Amniotic stem cell (primary cell): ENCODE data around the gene UPF2.
"Not testable (repeated sequence)": the region's sequence is repeated elsewhere in the genome, so short reads cannot be mapped to it uniquely, and the experiment has no call there.

ENCODE experiments used
- DNase-seq: peaks from one replicate; lab custom pipeline; 2025; lab: John Stamatoyannopoulos, UW

Gene UPF2, protein sequence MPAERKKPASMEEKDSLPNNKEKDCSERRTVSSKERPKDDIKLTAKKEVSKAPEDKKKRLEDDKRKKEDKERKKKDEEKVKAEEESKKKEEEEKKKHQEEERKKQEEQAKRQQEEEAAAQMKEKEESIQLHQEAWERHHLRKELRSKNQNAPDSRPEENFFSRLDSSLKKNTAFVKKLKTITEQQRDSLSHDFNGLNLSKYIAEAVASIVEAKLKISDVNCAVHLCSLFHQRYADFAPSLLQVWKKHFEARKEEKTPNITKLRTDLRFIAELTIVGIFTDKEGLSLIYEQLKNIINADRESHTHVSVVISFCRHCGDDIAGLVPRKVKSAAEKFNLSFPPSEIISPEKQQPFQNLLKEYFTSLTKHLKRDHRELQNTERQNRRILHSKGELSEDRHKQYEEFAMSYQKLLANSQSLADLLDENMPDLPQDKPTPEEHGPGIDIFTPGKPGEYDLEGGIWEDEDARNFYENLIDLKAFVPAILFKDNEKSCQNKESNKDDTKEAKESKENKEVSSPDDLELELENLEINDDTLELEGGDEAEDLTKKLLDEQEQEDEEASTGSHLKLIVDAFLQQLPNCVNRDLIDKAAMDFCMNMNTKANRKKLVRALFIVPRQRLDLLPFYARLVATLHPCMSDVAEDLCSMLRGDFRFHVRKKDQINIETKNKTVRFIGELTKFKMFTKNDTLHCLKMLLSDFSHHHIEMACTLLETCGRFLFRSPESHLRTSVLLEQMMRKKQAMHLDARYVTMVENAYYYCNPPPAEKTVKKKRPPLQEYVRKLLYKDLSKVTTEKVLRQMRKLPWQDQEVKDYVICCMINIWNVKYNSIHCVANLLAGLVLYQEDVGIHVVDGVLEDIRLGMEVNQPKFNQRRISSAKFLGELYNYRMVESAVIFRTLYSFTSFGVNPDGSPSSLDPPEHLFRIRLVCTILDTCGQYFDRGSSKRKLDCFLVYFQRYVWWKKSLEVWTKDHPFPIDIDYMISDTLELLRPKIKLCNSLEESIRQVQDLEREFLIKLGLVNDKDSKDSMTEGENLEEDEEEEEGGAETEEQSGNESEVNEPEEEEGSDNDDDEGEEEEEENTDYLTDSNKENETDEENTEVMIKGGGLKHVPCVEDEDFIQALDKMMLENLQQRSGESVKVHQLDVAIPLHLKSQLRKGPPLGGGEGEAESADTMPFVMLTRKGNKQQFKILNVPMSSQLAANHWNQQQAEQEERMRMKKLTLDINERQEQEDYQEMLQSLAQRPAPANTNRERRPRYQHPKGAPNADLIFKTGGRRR

DNA sequence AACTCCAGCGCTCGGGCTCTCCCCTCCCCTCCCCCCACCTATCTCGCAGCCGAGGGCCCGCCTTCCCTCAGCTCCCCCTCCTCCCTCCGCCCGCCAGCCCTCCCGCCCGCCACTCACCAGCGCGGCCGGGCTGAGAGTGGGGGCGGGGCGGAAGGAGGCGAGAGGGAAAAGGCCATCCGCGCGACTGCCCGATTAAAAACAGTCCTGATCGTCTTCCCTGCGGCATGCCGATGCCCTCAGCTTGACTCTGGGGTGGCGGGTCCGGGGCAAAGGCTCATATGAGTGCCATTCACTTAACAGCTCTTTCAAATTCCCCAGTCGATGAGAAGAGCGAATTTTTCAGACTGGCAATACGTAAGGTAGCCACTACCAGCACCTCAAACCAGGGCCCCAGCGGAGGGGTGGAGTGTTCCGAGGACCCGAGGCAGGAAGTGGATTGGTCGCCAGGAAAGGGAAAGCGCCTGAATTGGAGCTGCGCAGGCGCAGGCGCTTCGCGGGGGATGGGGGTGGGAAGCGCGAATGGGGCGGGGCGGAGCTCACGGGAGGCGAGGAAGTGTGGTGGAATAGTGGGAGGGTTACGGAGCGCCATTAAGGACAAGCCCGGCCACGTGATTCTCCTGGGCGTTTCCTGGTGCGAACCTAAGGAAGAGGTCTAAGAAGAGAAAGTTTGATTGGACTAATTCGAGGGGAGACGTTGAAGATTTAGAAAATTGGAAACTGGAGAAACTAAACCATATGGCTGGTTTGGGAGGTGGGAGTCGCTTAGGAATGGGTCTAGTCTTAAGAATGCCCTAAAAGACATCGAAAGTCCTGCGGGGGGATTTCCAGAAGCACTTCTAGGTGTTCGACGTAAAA lies at the start of gene UPF2:
TSS of gene UPF2 (minus strand) at position 13 of the 855 bp plus-strand sequence. CDS start 7,386 bp downstream, outside the sequence.
- peak; percentile 96 for DNase-seq

DNA sequence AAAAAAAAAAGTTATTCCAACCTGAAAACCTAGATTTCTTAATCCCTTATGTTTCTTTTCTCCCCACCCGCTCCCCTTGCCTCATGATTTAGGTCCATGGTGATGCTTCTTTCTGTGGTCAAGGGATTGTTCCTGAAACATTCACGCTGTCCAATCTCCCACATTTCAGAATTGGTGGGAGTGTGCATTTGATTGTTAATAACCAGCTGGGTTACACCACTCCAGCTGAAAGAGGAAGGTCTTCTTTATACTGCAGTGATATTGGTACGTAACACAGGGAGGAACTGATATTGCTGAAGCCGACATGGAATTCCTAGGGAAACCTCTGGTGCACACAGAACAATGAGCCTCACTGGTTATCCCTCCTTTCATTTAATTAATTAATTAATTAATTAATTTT lies 48.8 kb upstream of the UPF2 start:
- DNase-seq: no peak

DNA sequence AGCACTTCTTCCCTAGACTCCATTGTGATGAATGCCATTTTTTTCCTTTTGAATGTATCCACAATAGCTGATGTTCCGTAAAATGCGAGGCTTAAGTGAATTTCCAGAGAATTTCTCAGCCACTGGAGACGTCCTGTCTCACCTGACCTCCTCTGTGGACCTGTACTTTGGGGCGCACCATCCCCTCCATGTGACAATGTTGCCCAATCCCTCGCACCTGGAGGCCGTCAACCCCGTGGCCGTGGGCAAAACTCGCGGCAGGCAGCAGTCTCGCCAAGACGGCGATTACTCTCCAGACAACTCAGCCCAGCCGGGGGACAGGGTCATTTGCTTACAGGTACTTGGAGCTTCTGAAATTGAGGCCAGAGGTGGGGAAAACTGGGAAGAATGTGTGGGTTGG lies 46.3 kb upstream of the UPF2 start:
- DNase-seq: no peak

DNA sequence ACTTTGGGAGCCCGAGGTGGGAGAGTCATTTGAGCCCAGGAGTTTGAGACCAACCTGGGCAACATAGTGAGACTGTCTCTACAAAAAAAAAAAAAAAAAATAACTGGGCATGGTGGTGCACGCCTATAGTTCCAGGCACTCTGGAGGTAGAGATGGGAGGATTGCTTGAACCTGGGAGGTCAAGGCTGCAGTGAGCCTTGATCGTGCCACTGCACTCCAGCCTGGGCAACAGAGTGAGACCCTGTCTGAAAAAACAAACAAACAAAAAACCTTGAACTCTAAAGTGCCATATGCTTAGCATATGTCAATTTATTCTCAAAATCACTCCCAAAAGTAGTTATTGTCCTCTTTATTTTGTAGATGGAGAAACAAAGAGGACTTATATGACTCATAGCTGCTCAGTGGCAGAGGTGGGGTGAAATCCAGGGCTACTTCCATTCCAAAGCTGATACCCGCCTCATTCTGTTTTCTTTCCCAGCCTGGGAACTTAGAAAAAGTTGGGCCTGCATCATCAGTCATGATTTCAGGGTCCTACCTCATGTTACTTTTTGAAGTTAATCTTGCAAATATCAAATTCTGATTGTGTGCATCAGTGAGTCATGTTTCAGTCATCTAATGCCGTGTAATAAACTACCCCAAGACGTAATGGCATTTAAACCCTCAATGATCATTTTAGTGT lies 39.4 kb upstream of the UPF2 start:
- no peak for DNase-seq

DNA sequence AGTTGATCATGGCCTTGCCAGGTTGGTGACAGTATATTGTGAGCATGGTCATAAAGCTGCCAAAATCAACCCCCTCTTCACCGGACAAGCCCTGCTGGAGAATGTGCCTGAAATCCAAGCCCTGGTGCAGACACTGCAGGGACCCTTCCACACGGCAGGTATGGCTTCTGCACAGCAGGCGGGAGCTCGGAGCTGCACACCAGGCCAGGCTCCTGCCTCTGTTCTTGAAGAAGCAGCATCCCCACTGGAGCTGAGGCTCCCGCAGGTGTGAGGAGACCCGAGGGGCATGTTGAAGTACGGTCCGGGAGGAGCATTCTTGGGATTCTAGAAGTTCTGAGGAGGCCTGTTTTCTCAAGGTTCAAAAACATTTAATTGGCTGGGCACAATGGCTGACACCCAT lies 38.9 kb upstream of the UPF2 start:
- no peak for DNase-seq

DNA sequence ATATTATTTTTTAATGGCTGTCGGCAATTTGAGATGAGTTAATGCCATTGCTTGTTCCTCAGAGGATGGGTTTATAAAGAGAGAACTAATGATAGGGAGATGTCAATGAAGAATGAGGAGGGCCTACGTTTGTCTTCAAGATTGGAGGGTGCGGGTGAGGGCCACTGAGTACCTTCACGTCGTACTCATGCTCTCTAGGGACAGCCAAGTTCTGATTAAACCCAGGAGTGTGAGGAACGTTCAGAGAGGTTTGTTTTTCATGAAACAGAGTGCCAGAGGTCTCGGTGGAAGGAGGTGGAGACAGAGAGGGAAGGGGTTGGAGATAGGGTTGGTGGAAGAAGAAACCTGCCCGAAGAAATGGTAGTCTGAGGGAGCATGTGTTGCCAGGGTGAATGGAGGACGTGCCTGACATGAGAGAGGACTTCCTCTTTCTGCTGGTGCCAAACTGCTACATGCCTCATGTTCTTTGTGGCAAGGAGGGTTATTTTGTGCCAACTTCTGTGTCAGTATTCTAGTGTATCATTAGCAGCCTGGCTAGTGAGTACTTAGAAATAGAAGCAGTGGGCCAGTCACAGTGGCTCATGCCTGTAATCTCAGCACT lies 35.1 kb upstream of the UPF2 start:
- DNase-seq: no peak

DNA sequence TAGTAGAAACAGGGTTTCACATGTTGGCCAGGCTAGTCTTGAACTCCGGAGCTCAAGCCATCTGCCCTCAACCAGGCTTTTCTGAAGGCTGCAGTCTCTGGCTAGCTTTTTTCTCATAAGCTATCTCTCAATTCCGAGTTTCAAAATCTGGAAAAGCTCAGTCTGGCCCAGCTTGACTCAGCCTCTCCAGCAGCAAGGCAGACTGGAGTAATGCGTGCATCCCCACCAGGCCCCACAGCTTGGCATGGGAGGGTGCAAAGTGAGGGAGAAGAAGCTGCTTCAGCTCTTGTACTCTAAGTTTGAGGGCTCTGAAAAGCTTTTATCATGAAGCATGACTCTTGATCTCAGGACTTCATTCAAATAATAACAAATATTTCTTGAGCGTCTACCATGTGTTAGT lies 30.9 kb upstream of the UPF2 start:
- no peak for DNase-seq

DNA sequence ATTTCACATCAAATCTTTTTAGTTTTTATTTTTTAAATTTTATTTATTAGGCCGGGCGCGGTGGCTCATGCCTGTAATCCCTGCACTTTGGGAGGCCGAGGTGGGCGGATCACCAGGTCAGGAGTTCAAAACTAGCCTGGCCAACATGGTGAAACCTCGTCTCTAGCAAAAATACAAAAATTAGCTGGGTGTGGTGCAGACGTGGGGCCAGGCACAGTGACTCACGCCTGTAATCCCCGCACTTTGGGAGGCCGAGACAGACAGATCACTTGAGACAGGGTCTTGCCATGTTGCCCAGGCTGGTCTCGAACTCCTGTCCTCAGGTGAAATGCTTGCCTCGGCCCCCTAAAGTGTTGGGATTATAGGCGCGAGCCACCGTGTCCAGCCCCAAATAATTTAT lies 28.8 kb upstream of the UPF2 start:
- not testable (repeated sequence) for DNase-seq

DNA sequence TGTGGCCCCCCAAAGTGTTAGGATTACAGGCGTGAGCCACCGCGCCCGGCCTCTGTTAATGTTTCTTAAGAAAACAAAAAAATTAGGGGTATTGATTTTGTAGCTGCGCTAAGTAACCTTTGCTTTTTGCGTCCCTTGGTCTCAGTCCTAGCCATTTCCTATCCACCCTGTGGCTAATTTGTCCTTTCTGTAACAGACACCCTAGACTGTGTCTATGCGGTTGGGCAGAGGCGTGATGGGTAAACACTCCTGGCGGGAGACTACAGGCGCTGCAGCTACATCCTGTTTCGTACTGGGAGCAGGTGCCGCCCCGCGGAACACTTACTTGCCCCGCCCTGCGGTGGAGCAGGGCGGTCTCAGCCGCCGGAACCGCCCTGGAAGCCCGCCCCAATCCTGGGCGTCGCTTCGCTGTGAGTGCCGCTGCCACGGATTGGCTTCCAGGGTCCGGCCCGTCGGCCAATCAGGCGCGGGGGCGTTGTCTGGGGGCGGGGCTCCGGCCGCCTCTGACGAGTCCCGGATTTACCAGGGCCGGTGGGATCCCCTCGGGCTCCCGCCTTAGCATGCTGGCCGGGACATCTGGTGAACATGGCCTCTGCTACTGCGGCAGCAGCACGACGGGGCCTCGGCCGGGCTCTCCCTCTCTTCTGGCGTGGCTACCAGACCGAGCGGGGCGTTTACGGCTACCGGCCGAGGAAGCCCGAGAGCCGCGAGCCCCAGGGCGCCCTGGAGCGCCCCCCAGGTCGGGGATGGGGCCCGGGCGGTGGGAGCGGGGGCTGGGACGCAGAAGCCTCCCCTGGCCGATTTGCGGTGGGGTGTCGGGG lies 26.1 kb upstream of the UPF2 start, which contains the start of gene DHTKD1:
TSS of gene DHTKD1 (plus strand) at position 506 of the 821 bp plus-strand sequence. CDS start at position 586, 80 bp downstream.
- DNase-seq: peak; percentile 95

DNA sequence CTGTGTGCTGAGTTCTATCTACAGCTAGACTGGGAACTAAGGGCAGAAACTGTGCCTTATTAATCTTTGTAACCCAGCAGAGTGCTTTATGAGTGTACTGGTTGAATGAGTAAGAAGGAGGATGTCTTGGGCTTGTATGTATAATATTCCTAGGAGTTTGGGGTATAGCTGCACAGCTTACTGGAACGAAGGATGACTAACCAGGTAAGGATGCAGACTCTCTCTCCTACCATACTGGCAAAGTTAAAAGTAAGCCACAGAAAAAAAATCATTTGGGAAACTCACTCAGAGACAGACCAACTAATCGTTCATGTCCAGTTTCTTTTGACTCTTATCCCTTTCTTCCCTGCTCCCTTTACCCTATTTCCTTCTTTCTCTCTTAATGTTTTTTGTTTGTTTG lies 24.7 kb upstream of the UPF2 start:
- peak; percentile 13 for DNase-seq

DNA sequence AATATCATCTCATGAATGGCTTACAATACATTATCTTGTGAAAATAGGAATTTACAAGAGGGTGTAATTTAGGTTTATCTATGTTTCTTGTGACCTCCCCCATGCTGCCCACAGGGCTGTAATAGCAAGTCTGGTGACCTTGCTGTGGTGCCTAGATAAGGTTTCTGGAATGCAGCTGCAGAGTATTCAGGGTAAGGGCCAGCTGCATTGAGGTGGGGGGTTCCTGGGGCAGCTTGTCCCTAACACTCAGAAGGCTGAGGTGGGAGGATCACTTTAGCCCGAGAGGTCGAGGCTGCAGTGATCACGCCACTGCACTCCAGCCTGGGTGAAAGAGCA lies 20.8 kb upstream of the UPF2 start:
- DNase-seq: no peak

DNA sequence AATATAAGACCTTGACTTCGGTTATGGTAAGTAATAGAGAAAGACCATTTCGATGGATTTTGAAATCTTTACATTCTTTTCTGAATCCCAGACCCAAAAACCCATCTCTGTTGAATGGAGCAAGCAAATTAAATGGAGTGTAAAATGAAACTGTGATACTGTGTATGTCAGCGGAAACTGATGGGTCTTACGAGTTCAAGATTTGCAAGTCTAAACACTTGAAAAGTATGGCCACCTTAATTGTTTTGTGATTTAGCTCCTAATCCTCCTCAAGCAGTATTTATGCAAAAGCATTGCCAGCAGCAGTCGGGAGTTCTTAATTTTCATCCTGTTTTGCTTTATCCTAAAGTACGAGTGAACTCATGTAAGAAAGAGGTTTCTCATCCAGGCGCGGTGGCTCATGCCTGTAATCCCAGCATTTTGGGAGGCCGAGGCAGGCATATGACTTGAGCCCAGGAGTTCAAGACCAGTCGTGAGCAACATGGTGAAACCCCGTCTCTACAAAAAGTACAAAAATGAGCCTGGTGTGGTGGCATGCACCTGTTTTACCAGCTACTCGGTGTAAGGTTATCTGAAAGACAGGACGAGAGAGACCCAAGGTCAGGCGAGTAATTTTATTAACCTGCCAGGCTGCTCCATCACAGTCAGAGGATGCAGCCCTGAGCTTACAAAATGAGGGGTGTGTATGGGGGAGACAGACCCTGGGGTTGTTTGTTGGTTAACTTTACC lies 20.3 kb upstream of the UPF2 start:
- DNase-seq: no peak

DNA sequence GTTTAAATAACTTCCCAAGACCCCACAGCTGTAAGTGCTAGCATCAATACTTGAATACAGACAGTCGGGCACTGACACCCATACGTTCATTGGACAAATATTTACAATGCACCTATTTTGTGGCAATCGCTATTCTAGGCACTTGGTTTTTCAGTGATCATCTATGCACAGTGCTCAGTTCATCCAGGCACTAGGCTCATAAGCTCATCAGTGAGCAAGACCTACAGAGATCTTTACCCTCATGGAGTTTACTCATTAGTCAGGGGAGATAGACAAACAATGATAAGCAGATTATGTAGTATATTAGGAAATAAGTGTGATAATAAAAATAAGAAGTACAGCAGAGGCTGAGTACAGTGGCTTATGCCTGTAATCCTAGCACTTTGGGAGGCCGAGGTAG lies 18.5 kb upstream of the UPF2 start:
- DNase-seq: no peak

DNA sequence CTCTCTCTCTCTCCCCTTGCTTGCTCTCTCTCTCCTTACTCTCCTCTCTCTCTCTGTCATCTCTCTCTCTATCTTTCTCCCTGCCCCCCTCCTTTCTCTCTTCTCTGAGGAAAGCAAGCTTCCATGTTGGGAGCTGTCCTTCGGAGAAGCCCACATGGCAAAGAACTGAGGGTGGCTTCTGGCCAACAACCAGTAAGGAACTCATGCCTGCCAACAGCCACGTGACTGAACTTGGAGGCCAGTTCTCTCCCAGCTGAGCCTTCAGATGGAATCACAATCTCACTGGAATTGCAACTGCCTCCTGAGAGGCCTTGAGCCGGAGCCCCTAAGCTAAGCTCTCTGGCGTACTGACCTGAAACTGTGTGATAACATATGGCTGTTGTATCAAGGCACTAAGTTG lies 14.1 kb upstream of the UPF2 start:
- no peak for DNase-seq

DNA sequence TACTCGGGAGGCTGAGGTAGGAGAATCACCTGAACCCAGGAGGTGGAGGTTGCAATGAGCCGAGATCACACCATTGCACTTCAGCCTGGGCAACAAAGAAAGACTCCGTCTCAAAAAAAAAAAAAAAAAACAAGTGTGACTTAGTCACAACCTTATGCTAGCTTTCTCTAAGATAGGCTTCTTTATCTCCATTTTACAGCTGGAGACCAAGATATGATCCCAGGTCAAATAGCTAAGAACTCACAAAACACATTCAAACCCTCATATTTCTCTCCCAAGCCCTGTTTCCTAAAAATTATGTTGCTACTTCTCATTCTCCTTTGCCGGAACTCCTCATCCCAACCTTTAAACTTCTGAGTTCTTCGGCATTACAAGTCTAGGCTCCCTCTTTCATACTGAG lies 13.1 kb upstream of the UPF2 start:
- DNase-seq: no peak

DNA sequence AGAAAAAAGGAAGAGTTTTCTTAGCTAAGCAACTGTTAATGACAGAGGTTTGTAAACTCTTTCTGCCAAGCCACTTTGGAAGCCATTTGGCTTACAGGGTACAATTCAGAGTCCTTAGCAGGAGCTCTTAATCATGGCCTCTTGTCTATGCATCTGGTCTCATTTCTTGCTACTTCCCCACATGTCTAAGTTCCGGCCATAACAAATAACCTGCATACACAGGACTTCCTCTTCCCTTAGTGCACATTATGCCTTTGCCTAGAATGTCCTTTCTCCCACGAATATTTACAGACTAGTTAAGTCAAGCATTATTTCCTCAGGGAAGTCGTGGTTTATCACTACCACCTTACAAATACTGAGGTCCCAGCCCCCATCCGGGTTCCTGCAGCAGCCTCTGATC lies 8.6 kb upstream of the UPF2 start:
- no peak for DNase-seq

DNA sequence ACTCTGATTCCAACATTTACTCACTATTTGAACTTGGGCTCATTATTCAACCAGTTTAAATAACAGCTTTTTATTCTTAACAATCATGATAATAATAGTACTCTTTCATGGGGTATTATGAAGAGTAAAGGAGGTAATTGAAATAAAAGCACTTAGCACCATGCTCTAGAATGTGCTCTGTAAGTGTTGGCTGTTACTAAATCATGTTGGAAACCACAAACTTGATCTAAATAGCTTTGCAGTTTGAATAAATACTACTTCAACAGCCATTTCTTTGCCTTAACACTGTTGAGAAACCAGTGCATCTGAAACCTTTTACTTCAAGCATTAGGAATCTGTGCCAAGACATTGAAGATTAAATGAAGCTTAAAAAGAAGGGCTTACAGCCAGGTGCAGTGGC lies 7.9 kb upstream of the UPF2 start:
- DNase-seq: no peak

DNA sequence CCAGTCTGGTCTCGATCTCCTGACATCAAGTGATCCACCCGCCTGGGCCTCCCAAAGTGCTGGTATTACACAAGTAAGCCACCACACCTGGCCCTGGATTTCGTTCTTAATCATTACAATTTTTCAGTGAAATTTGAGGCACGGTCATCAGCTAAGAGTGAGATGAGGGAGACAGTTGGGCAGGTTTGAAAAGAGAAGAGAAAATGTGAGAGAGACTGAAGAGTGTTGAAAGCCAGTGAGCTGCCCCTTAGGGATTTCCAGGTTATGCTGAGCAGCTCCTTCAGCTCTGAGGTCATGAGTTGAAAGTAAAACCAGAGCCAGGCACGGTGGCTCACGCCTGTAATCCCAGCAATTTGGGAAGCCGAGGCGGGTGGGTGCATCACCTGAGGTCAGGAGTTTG lies 5.9 kb upstream of the UPF2 start:
- no peak for DNase-seq

DNA sequence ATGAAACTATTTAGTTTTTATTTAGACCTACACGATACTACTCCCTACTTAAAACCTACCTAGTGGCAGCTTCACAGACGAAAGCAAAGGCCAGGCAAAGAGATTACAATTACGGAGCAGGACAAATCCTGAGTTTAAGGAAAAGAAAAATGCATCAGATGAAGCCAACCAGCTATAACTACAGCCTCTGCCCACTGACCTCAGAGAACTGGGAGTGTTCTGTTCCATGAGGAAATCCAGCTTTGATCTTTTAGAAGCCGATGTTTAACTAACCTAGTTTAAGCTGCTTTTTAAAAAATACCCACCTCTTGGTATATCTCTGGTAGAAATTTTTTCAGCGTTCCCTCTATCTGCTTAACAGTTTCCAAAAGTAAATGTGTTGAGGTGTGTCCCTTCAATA lies 3.0 kb upstream of the UPF2 start:
- DNase-seq: no peak
